MM.1S (cell line): ENCODE data around the gene DGLUCY.

Experiments
- DNase-seq: peaks from one replicate; pipeline ENCODE4 v3.0.0-alpha.2; 2015
- H2AFZ ChIP-seq: fragments of 300-600 bp; sonication (generic); 2 replicates; pipeline ENCODE4 v1.6.0; 2016; ENCODE audit warnings: antibody characterized with exemption, low read length
- H3F3A ChIP-seq: fragments of 300-600 bp; sonication (generic); 2 replicates; pipeline ENCODE4 v1.6.1; 2016; ENCODE audit warnings: mild to moderate bottlenecking, antibody characterized with exemption, low read length, moderate library complexity, mixed read lengths; ENCODE audit not compliant: insufficient read depth
- H3K27ac ChIP-seq: fragments of 300-600 bp; sonication (generic); 2 replicates; pipeline ENCODE4 v1.5.1; 2016; ENCODE audit warnings: mild to moderate bottlenecking, low read length
- H3K27me3 ChIP-seq: fragments of 300-600 bp; sonication (generic); replicated peaks from 2 replicates; pipeline ENCODE4 v1.6.0; 2016; ENCODE audit warnings: low read length; ENCODE audit not compliant: insufficient read depth
- H3K36me3 ChIP-seq: fragments of 300-600 bp; sonication (generic); replicated peaks from 2 replicates; pipeline ENCODE4 v1.6.1; 2016; ENCODE audit warnings: mild to moderate bottlenecking, low read length, mixed read lengths; ENCODE audit not compliant: insufficient read depth
- H3K4me1 ChIP-seq: fragments of 300-600 bp; sonication (generic); 2 replicates; pipeline ENCODE4 v1.6.1; 2016; ENCODE audit warnings: low read length, mixed read lengths
- H3K4me2 ChIP-seq: fragments of 300-600 bp; sonication (generic); 2 replicates; pipeline ENCODE4 v1.6.0; 2016; ENCODE audit warnings: low read depth, low read length
- H3K4me3 ChIP-seq: fragments of 300-600 bp; sonication (generic); 2 replicates; pipeline ENCODE4 v1.5.1; 2016; ENCODE audit warnings: low read length, mixed read lengths
- H3K79me2 ChIP-seq: fragments of 300-600 bp; sonication (generic); 2 replicates; pipeline ENCODE4 v1.6.1; 2016; ENCODE audit warnings: mixed run types, low read length, mixed read lengths
- H3K9ac ChIP-seq: fragments of 300-600 bp; sonication (generic); 2 replicates; pipeline ENCODE4 v1.6.1; 2016; ENCODE audit warnings: low read length, mixed read lengths
- H3K9me2 ChIP-seq: fragments of 300-600 bp; sonication (generic); replicated peaks from 2 replicates; pipeline ENCODE4 v1.6.1; 2016; ENCODE audit warnings: mild to moderate bottlenecking, low read length, mixed read lengths; ENCODE audit not compliant: insufficient read depth
- H3K9me3 ChIP-seq: fragments of 300-600 bp; sonication (generic); replicated peaks from 2 replicates; pipeline ENCODE4 v1.6.1; 2016; ENCODE audit warnings: mild to moderate bottlenecking, low read length, mixed read lengths; ENCODE audit not compliant: insufficient read depth
- H4K20me1 ChIP-seq: fragments of 300-600 bp; sonication (generic); 2 replicates; pipeline ENCODE4 v1.6.1; 2016; ENCODE audit warnings: mild to moderate bottlenecking, low read length, moderate library complexity, mixed read lengths; ENCODE audit not compliant: insufficient read depth
- CTCF ChIP-seq: fragments of 300-600 bp; sonication (generic); IDR thresholded peaks from 2 replicates; pipeline ENCODE4 v1.5.1; 2016; ENCODE audit warnings: antibody characterized with exemption, low read length, mixed read lengths
- EZH2 ChIP-seq: fragments of 300-600 bp; sonication (generic); optimal IDR thresholded peaks from 2 replicates; pipeline ENCODE3; 2017; ENCODE audit warnings: low read depth, mild to moderate bottlenecking, antibody characterized with exemption, low read length, mixed read lengths
- EZH2phosphoT487 ChIP-seq: fragments of 300-600 bp; sonication (generic); IDR thresholded peaks from 2 replicates; pipeline ENCODE4 v1.6.1; 2018; ENCODE audit warnings: antibody characterized with exemption, low read length

DGLUCY gene

GRCh38 chr14:91113829-91114078 lies at the start of gene DGLUCY:
TSS of gene DGLUCY (plus strand) at chr14:91114073. CDS start at chr14:91160295, 46,222 bp downstream.
- H2AFZ ChIP-seq: peak within 1 kb of the TSS; percentile 86
- no peak for TF ChIP-seq EZH2
- no peak for TF ChIP-seq EZH2phosphoT487
- TF ChIP-seq CTCF: no peak
- H3K9me3 ChIP-seq: no peaks in the 10 kb centered on the region
- no peaks in the 10 kb centered on the region for H3K36me3 ChIP-seq
- no peaks in the 10 kb centered on the region for H3K9me2 ChIP-seq
- H3K27me3 ChIP-seq: no peaks in the 10 kb centered on the region
- H3K9ac ChIP-seq: peak within 1 kb of the TSS; percentile 96
- H3F3A ChIP-seq: peaks cover 17% of the 10 kb centered on the region; the same call in 1 of the 2 replicates
- H3K4me3 ChIP-seq: peak within 1 kb of the TSS; percentile 87
- 0 out of 2 replicates have a peak, but pooled peaks cover 3% of the 10 kb centered on the region for H3K4me1 ChIP-seq
- peak within 1 kb of the TSS; percentile 85 for H3K4me2 ChIP-seq
- peaks cover 38% of the 10 kb centered on the region for H3K79me2 ChIP-seq
- DNase-seq: peak; percentile 83
- peak within 1 kb of the TSS; percentile 98 for H3K27ac ChIP-seq
- H4K20me1 ChIP-seq: no peaks in the 10 kb centered on the region

DNA sequence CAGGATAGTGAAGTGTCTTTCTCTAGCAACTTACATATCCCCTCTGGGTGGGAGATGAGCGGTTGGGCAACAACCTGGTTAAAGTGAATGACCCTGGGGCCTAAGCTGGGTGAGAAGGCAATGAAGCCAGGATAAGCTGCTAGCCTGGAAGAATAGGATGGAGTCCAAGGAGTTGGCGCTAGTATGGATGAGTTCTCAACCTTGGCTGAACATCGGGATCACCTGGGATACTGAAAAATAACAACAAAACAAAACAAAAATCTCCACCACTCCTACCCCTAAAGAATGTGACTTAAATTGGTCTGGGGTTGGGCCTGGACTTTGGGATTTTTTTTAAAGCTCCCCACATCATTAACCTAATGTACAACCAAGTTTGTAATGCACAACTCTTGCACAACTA lies 48.6 kb upstream of the DGLUCY start:
- no peaks in the 10 kb centered on the region; the same call in 1 of the 2 replicates for H3F3A ChIP-seq
- no peaks in the 10 kb centered on the region for H3K9me3 ChIP-seq
- no peaks in the 10 kb centered on the region for H3K27me3 ChIP-seq
- no peak overlapping the region for H3K4me3 ChIP-seq
- H2AFZ ChIP-seq: no peak overlapping the region
- DNase-seq: no peak
- peaks cover 14% of the 10 kb centered on the region; the same call in 1 of the 2 replicates for H3K4me1 ChIP-seq
- H3K9me2 ChIP-seq: no peaks in the 10 kb centered on the region
- no peaks in the 10 kb centered on the region for H3K79me2 ChIP-seq
- no peak overlapping the region for H3K4me2 ChIP-seq
- H3K27ac ChIP-seq: no peak overlapping the region
- TF ChIP-seq CTCF (no peak), EZH2phosphoT487 (no peak), EZH2 (no peak)
- no peaks in the 10 kb centered on the region for H3K36me3 ChIP-seq
- no peak overlapping the region for H3K9ac ChIP-seq
- no peaks in the 10 kb centered on the region for H4K20me1 ChIP-seq

GRCh38 chr14:91067186-91067585 lies 46.7 kb upstream of the DGLUCY start:
- Histone ChIP-seq H3K9ac (no peak overlapping the region), H3K4me1 (peaks cover 8% of the 10 kb centered on the region; the same call in 1 of the 2 replicates), H3K4me2 (no peak overlapping the region), H3K4me3 (no peak overlapping the region), H4K20me1 (no peaks in the 10 kb centered on the region), H2AFZ (no peak overlapping the region), H3K9me2 (no peaks in the 10 kb centered on the region), H3K27me3 (no peaks in the 10 kb centered on the region), H3K27ac (no peak overlapping the region), H3K9me3 (no peaks in the 10 kb centered on the region), H3F3A (no peaks in the 10 kb centered on the region), H3K79me2 (no peaks in the 10 kb centered on the region), H3K36me3 (no peaks in the 10 kb centered on the region)
- no peak for TF ChIP-seq EZH2
- TF ChIP-seq CTCF: no peak
- TF ChIP-seq EZH2phosphoT487: no peak
- no peak for DNase-seq
